ENCODE data around the gene CABLES1. TPM values are rescaled to one million over a fixed set of nuclear protein-coding genes. Genes with fewer than 3 reads are reported as not detected.

CABLES1 gene
- total RNA-seq, 4 donors from 2014 or later = 28.1 to 43.8 (median 37.6) TPM

DNA sequence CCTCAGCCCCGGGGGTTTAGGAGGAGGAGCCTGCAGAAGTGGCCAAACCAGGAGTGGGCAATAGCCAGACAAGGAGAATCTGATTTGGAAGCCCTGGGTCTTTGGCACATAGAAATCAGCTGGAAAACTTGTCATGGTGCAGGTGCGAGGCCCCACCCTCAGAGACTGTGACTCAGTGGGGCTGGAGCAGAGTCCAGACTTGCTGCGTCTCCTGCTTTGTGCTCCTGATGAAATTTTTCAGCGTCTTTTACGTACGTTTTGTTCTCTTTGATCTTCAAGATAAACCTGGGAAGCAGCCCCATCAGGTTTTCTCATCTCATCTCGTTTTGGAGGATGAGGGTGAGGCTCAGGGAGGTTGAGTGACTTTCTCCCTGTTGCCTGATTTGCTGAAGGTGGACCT, 114.1 kb downstream of the CABLES1 start:
- Histone ChIP-seq H3K27me3 (no peaks in the 10 kb centered on the region), H3K27ac (no peak overlapping the region), H3K4me3 (replicated peaks in 1 of 3) (no peak overlapping the region), H3K9me3 (no peaks in the 10 kb centered on the region), H3K4me1 (peaks cover 17 to 18% of the 10 kb centered on the region in 2 donors), H3K36me3 (peaks cover 6 to 10% of the 10 kb centered on the region in 2 donors)
- intact Hi-C loops (cut with DNase I) = no loop called here
- 87 to 88% methylated on average over 7 of the region's 7 CpGs for WGBS, 2 donors
- TF ChIP-seq, protein P1, sequence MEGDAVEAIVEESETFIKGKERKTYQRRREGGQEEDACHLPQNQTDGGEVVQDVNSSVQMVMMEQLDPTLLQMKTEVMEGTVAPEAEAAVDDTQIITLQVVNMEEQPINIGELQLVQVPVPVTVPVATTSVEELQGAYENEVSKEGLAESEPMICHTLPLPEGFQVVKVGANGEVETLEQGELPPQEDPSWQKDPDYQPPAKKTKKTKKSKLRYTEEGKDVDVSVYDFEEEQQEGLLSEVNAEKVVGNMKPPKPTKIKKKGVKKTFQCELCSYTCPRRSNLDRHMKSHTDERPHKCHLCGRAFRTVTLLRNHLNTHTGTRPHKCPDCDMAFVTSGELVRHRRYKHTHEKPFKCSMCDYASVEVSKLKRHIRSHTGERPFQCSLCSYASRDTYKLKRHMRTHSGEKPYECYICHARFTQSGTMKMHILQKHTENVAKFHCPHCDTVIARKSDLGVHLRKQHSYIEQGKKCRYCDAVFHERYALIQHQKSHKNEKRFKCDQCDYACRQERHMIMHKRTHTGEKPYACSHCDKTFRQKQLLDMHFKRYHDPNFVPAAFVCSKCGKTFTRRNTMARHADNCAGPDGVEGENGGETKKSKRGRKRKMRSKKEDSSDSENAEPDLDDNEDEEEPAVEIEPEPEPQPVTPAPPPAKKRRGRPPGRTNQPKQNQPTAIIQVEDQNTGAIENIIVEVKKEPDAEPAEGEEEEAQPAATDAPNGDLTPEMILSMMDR (IDR thresholded peaks at IDR 0.05) = no peak
- no peak for TF ChIP-seq POLR2A (IDR thresholded peaks at IDR 0.05)
- DNase-seq = no peak

DNA sequence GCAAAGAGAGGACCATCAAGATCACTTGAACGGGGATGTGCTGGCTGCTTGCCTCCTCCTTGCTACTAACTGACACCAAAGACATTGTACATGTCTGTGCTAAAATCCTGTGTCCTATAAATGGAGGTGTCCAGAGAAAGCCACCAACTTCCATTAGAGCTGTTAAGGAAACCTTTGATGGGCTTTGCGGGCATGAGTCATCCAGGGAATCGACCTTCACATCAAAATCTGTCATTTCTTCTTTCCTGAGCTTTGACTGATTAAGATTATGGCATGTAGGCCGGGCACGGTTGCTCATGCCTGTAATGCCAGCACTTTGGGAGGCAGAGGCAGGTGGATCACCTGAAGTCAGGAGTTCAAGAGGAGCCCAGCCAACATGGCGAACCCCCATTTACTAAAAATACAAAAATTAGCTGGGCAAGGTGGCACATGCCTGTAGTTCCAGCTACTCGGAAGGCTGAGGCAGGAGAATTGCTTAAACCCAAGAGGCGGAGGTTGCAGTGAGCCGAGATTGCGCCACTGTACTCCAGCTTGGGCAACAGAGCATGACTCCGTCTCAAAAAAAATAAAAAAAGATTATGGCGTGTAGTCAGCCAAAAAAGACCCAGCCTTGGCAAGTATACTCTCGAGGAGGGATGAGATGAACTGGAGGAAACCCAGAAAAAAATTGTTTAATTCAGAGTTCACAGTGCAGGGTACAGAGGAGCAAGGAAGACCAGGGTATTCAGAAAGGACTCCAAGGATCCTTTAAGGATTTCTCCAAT, 115.8 kb downstream of the CABLES1 start:
- WGBS, 2 donors = 52 to 54% methylated on average over 13 of the region's 13 CpGs
- Histone ChIP-seq H3K9me3 (no peaks in the 10 kb centered on the region), H3K27ac (peak overlapping the region; percentile 49 to 78 (median 68)), H3K4me1 (peaks cover 17 to 18% of the 10 kb centered on the region in 2 donors), H3K4me3 (replicated peaks in 1 of 3) (no peak overlapping the region), H3K27me3 (no peaks in the 10 kb centered on the region), H3K36me3 (peaks cover 6 to 10% of the 10 kb centered on the region in 2 donors)
- peak; percentile 72 to 77 for DNase-seq
- intact Hi-C loops (cut with DNase I) = loop anchor here (5.0 to 10.0 kb wide), 2 partner anchors 41 to 116 kb away; partner anchors contain the start of gene CABLES1
- no peak for TF ChIP-seq POLR2A (IDR thresholded peaks at IDR 0.05)
- TF ChIP-seq, protein P1 (IDR thresholded peaks at IDR 0.05) = no peak

DNA sequence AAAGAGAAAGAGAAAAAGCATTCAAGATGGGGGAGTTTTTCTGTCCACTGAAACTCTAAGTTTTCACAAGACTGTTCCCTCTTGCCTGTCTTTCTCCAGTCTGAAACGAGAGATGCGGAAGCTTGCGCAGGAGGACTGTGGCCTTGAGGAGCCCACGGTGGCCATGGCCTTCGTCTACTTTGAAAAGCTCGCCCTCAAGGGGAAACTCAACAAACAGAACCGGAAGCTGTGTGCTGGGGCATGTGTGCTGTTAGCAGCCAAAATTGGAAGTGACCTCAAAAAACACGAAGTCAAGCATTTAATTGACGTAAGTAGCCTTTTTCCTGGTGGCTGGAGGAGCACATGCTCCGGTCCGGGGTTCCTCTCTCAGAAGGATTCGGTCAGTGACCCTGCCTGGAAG, 118.3 kb downstream of the CABLES1 start:
- Histone ChIP-seq H3K9me3 (no peaks in the 10 kb centered on the region), H3K27ac (no peak overlapping the region), H3K4me1 (peaks cover 33 to 38% of the 10 kb centered on the region in 2 donors), H3K36me3 (peaks cover 6 to 10% of the 10 kb centered on the region in 2 donors), H3K27me3 (no peaks in the 10 kb centered on the region), H3K4me3 (replicated peaks in 1 of 3) (no peak overlapping the region)
- intact Hi-C loops (cut with DNase I) = loop anchor here (5.0 to 10.0 kb wide), 2 partner anchors 39 to 119 kb away; partner anchors contain the start of gene CABLES1
- 90 to 92% methylated on average over 12 of the region's 12 CpGs for WGBS, 2 donors
- no peak for DNase-seq
- TF ChIP-seq, protein P1 (IDR thresholded peaks at IDR 0.05) = no peak
- no peak for TF ChIP-seq POLR2A (IDR thresholded peaks at IDR 0.05)

DNA sequence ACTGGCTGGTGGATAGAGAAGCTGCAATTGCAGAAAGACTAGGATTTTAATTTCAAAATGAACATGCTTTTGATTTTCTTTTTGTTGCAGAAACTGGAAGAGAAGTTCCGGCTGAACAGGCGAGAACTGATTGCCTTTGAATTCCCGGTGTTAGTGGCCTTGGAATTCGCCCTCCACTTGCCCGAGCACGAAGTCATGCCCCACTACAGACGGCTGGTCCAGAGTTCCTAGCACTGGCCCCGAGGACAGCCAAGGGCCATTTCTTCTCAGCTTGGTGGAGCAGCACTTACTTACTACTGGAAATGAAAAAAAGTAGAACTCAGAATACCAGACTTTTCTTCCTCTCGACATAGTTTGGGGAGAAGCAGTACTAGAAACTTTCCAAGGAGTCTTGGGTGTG, 121.9 kb downstream of the CABLES1 start:
- H3K36me3 ChIP-seq = peaks cover 6 to 10% of the 10 kb centered on the region in 2 donors
- WGBS, 2 donors = 46 to 50% methylated on average over 9 of the region's 9 CpGs

More for the DNA sequence above, 121.9 kb downstream of the CABLES1 start:
- Histone ChIP-seq H3K4me3 (replicated peaks in 1 of 3) (no peak overlapping the region), H3K4me1 (peaks cover 46 to 52% of the 10 kb centered on the region in 2 donors), H3K27ac (peak overlapping the region; percentile 32 to 97 (median 66)), H3K27me3 (no peaks in the 10 kb centered on the region), H3K9me3 (no peaks in the 10 kb centered on the region)
- intact Hi-C loops (cut with DNase I) = loop anchor here (10.0 kb wide), 1 partner anchor 122 kb away; the partner anchor contains the start of gene CABLES1
- DNase-seq = peak; percentile 55 to 71
- TF ChIP-seq, protein P1 (IDR thresholded peaks at IDR 0.05) = no peak
- TF ChIP-seq POLR2A (IDR thresholded peaks at IDR 0.05) = no peak

Measured in thyroid gland (tissue), 4 donors.